GM19099 (cell line): Measurements from ENCODE around the gene TLX2.

Experiments
- POLR2A ChIP-seq: IDR thresholded peaks from 3 replicates; pipeline ENCODE4 v1.6.1; 2011; ENCODE audit warnings: low read depth; ENCODE audit not compliant: insufficient read length; ENCODE audit errors: extremely low read depth

The TLX2 gene

GRCh38 chr2:74493546-74493945 is 20.7 kb upstream of the TLX2 start:
- TF ChIP-seq POLR2A, result no peak

GRCh38 chr2:74495440-74495839 is 18.8 kb upstream of the TLX2 start:
- no peak for TF ChIP-seq POLR2A

- TF ChIP-seq POLR2A, result no peak
Measured at GRCh38 chr2:74496997-74497776, 17.1 kb upstream of the TLX2 start.

GRCh38 chr2:74497777-74498499 is 16.3 kb upstream of the TLX2 start:
- TF ChIP-seq POLR2A, result no peak

- TF ChIP-seq POLR2A, result no peak
Measured at GRCh38 chr2:74498500-74499266, 15.6 kb upstream of the TLX2 start.

GRCh38 chr2:74499267-74499939 is 14.8 kb upstream of the TLX2 start, which contains the start of gene LBX2:
LBX2 (minus strand) TSS chr2:74499603; CDS start chr2:74499537, 66 bp downstream.
- no peak for TF ChIP-seq POLR2A

- no peak for TF ChIP-seq POLR2A
Measured at GRCh38 chr2:74499940-74500577, 14.2 kb upstream of the TLX2 start.

- TF ChIP-seq POLR2A, result no peak
Measured at GRCh38 chr2:74500578-74500946, 13.7 kb upstream of the TLX2 start.

GRCh38 chr2:74501335-74502071 is 12.7 kb upstream of the TLX2 start:
- TF ChIP-seq POLR2A, result no peak

- no peak for TF ChIP-seq POLR2A
Measured at GRCh38 chr2:74502147-74502719, 12.0 kb upstream of the TLX2 start.

GRCh38 chr2:74502720-74503505 is 11.3 kb upstream of the TLX2 start:
- TF ChIP-seq POLR2A, result peak; percentile 88
